Upper lobe of left lung (tissue), 4 donors: ENCODE results near the gene RNF39.

Experiments
- POLR2AphosphoS5 ChIP-seq, 2 donors: sonication (generic); formaldehyde crosslinking; IDR thresholded peaks; one replicate each; pipeline ENCODE4 v1.5.1; 2017; ENCODE audit warnings: antibody characterized with exemption in 2 of 2
- TF ChIP-seq, protein P1 (sequence below), 6 experiments: fragments of 450-650 bp in 4 of 6; fragments of 200-600 bp in 2 of 6; sonication (generic) in 2 of 6; IDR thresholded peaks; one replicate each; pipeline ENCODE4 v1.5.1; 2016 to 2019; ENCODE audit warnings: antibody characterized with exemption in 6 of 6

- TF ChIP-seq, protein P1, sequence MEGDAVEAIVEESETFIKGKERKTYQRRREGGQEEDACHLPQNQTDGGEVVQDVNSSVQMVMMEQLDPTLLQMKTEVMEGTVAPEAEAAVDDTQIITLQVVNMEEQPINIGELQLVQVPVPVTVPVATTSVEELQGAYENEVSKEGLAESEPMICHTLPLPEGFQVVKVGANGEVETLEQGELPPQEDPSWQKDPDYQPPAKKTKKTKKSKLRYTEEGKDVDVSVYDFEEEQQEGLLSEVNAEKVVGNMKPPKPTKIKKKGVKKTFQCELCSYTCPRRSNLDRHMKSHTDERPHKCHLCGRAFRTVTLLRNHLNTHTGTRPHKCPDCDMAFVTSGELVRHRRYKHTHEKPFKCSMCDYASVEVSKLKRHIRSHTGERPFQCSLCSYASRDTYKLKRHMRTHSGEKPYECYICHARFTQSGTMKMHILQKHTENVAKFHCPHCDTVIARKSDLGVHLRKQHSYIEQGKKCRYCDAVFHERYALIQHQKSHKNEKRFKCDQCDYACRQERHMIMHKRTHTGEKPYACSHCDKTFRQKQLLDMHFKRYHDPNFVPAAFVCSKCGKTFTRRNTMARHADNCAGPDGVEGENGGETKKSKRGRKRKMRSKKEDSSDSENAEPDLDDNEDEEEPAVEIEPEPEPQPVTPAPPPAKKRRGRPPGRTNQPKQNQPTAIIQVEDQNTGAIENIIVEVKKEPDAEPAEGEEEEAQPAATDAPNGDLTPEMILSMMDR (IDR thresholded peaks at IDR 0.05), result no peak
- TF ChIP-seq POLR2AphosphoS5 (IDR thresholded peaks at IDR 0.05), result no peak
These were observed 28.3 kb upstream of the RNF39 start for GRCh38 chr6:30103872-30104179.
